WTC11 (cell line): ENCODE data around the gene SRP14. TPM values are rescaled to one million over a fixed set of nuclear protein-coding genes. Genes with fewer than 3 reads are reported as not detected.
A peak's percentile ranks its signal among the peaks of the same experiment; 100 is the strongest.

Experiments used
- ATAC-seq: fragments of 200-7000 bp; cut with Tn5 transposase; 2 replicates; pipeline ENCODE4 v1.10.0; 2021; ENCODE audit warnings: mild to moderate bottlenecking, moderate library complexity
- CTCF ChIA-PET: fragments of 300-600 bp; sonication (Branson Sonifier 250); formaldehyde crosslinking; loops from one replicate; lab custom pipeline; 2021; ENCODE audit warnings: antibody characterized with exemption; lab: Charles Lee
- POLR2A ChIA-PET: fragments of 350-600 bp; sonication (Branson Sonifier 250); formaldehyde crosslinking; loops from one replicate; lab custom pipeline; 2021; ENCODE audit warnings: antibody characterized with exemption; lab: Charles Lee
- DNase-seq: peaks from one replicate; pipeline ENCODE4 v3.0.0; 2021; ENCODE audit warnings: low spot score
- H3K27ac Mint-ChIP-seq: 2 replicates; pipeline ENCODE4 v1.8.0; 2021; ENCODE audit warnings: mixed read lengths
- H3K27me3 Mint-ChIP-seq: 2 replicates; pipeline ENCODE4 v1.8.0; 2021; ENCODE audit warnings: low read depth, mild to moderate bottlenecking, moderate library complexity, mixed read lengths
- H3K36me3 Mint-ChIP-seq: 2 replicates; pipeline ENCODE4 v1.8.0; 2021; ENCODE audit warnings: mixed read lengths
- H3K4me1 Mint-ChIP-seq: 2 replicates; pipeline ENCODE4 v1.8.0; 2022; ENCODE audit warnings: mixed read lengths
- H3K4me3 Mint-ChIP-seq: 2 replicates; pipeline ENCODE4 v1.8.0; 2021; ENCODE audit warnings: mild to moderate bottlenecking, moderate library complexity, mixed read lengths
- H3K9me3 Mint-ChIP-seq: 2 replicates; pipeline ENCODE4 v1.8.0; 2021; ENCODE audit warnings: mixed read lengths
- CBFB ChIP-seq: sonication (generic); formaldehyde crosslinking; IDR thresholded peaks from 2 replicates; pipeline ENCODE4 v1.8.1; 2022; ENCODE audit warnings: mild to moderate bottlenecking, low read depth, missing genetic modification reagents
- ELF4 ChIP-seq: sonication (generic); formaldehyde crosslinking; IDR thresholded peaks from 2 replicates; pipeline ENCODE4 v1.8.1; 2022; ENCODE audit warnings: low read depth, mild to moderate bottlenecking, moderate library complexity, missing genetic modification reagents
- GABPB1 ChIP-seq: sonication (generic); formaldehyde crosslinking; IDR thresholded peaks from 2 replicates; pipeline ENCODE4 v1.8.1; 2023; ENCODE audit warnings: mild to moderate bottlenecking, missing genetic modification reagents
- SMAD4 ChIP-seq: sonication (generic); formaldehyde crosslinking; IDR thresholded peaks from 2 replicates; pipeline ENCODE4 v1.8.0; 2022; ENCODE audit warnings: mild to moderate bottlenecking, missing genetic modification reagents
- TEAD1 ChIP-seq: sonication (generic); formaldehyde crosslinking; IDR thresholded peaks from 2 replicates; pipeline ENCODE4 v1.8.0; 2022; ENCODE audit warnings: mild to moderate bottlenecking, missing genetic modification reagents
- ZNF121 ChIP-seq: sonication (generic); formaldehyde crosslinking; IDR thresholded peaks from 2 replicates; pipeline ENCODE4 v1.8.0; 2023; ENCODE audit warnings: missing genetic modification reagents
- ZNF671 ChIP-seq: fragments of 250-450 bp; sonication (Bioruptor Pico); IDR thresholded peaks from 2 replicates; pipeline ENCODE4 v1.8.0; 2021; ENCODE audit warnings: mild to moderate bottlenecking
- total RNA-seq: library from RNA; stranded (reverse); gene quantifications from 3 replicates; pipeline ENCODE4 v1.2.3, GENCODE V29; 2021
- TF ChIP-seq, protein P1 (sequence below): sonication (generic); formaldehyde crosslinking; IDR thresholded peaks from 2 replicates; pipeline ENCODE4 v1.8.0; 2022; ENCODE audit warnings: mild to moderate bottlenecking, missing genetic modification reagents
- TF ChIP-seq, protein P2 (sequence below): sonication (generic); formaldehyde crosslinking; IDR thresholded peaks from 2 replicates; pipeline ENCODE4 v1.8.1; 2023; ENCODE audit warnings: mild to moderate bottlenecking, missing genetic modification reagents, borderline replicate concordance
- TF ChIP-seq, protein P3 (sequence below): fragments of 250-450 bp; sonication (Bioruptor Pico); IDR thresholded peaks from 2 replicates; pipeline ENCODE4 v1.9.0; 2021; ENCODE audit warnings: mild to moderate bottlenecking, borderline replicate concordance
- TF ChIP-seq, protein P4 (sequence below): sonication (generic); formaldehyde crosslinking; IDR thresholded peaks from 2 replicates; pipeline ENCODE4 v1.8.0; 2022; ENCODE audit warnings: mild to moderate bottlenecking, missing genetic modification reagents

Gene SRP14
- total RNA-seq, 1 experiment from 2014 or later = 190 TPM

DNA sequence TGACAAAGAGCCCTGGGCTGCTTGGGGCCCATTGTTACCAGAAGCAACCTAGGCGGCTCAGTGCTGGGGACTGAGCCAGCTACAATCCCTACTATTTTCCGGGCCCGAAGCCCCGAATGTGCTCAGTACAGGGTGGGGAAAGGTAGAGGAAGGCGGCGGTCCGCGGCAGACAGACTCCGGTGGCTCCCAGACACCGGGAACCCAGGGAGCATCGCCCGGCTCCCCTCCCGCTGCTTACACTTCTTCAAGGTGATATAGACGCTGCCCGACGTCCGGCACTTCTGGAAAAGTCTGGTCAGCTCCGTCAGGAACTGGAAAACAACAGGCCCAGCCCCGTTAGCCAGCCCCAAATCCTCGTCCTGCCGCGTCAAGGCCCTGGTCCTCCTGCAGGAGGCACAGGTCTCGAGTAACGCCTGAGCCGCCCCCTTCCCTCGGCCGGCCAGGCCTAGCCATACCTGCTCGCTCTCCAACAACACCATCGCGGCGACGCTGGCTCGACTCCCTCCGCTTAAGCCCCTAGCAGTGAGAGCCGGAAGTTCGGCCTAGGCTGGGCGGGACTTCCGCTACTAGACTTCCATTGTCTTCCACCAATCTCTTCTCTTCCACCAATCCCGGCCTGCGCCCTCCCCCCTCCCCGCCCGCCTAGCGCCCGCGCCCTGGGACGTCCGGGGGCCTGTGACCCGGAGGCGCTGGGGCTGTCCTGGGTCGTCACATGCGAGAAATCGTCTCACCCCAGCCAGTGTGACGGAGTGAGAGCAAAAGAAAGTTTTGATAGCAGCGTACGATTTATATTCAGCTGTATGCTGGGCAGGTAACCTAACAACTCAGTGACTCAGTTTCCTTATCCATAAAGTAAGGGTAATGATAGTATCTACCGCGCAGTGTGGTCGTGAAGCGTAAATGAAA, at the start of gene SRP14 (continued):
- TF ChIP-seq, protein P1, sequence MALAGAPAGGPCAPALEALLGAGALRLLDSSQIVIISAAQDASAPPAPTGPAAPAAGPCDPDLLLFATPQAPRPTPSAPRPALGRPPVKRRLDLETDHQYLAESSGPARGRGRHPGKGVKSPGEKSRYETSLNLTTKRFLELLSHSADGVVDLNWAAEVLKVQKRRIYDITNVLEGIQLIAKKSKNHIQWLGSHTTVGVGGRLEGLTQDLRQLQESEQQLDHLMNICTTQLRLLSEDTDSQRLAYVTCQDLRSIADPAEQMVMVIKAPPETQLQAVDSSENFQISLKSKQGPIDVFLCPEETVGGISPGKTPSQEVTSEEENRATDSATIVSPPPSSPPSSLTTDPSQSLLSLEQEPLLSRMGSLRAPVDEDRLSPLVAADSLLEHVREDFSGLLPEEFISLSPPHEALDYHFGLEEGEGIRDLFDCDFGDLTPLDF (CRISPR knock-in tag) = no peak
- TF ChIP-seq, all 79 proteins: peak for 18

DNA sequence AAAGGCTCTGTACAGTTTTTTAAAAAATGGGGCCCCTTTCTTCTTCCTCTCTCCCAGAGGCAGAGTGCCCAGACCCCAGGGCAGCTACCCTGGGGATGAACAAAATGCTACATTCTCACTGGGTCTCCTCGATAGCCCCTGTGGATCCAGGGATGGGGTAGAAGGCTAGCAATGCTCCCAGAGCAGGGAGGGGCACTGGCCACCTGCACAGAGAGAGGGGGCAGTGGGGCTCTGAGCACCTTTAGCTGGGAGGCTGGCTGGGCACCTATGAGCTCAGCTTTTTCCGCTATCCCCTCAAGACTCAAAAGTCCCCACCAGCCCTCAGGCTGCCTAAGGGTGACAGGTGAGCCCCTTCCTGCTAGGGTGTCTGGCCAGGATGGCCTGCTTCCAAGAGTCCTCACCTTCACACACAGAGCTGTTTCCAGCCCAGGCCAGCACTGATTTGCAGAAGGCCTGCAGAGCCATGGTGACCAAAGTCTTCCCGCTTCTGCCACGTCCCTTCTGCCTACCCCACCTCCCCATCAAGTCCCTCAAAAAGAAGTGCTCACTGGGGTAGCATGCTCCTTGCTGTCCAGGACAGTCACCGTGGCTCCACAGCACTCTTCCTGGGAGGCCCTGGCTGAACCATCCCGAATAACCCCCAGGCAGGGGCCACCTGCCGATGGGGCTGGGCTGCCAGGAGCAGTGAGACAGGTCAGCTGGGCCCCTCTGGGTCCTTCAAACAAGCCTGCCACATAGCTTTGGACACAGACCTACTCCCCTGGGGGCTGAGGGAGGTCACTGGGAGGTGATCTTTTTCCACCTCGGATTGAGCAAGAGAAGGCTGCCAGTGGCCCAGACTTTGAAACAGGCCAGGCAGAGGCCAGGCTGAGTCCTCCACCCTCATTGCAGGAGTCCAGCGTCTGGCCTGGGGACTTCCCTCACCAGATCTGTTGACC, 49.3 kb upstream of the SRP14 start:
- Mint-ChIP-seq H3K4me3 (peak overlapping the region; percentile 6; the same call in 1 of the 2 replicates), H3K9me3 (no peaks in the 10 kb centered on the region), H3K36me3 (peaks cover 14% of the 10 kb centered on the region), H3K27ac (peak overlapping the region; percentile 90), H3K27me3 (no peaks in the 10 kb centered on the region; the same call in 1 of the 2 replicates), H3K4me1 (peaks cover 78% of the 10 kb centered on the region)
- ChIA-PET POLR2A (interaction anchor here (0.5 to 2.1 kb wide), 3 partner anchors 11 to 37 kb away, joined by 3 to 7 read pairs (median 4); no protein-coding TSS in a partner anchor), CTCF (interaction anchor here (0.6 to 4.6 kb wide), 14 partner anchors 10 to 374 kb away, joined by 3 to 50 read pairs (median 4); partner anchors contain the start of gene BMF)
- ATAC-seq = peak; percentile 7
- no peak for DNase-seq
- TF ChIP-seq SMAD4 (CRISPR knock-in tag) (no peak), TEAD1 (CRISPR knock-in tag) (no peak), GABPB1 (CRISPR knock-in tag) (peak; percentile 81), ZNF121 (CRISPR knock-in tag) (peak; percentile 75), ZNF671 (CRISPR knock-in tag) (no peak), CBFB (no peak)
- TF ChIP-seq, protein P2, sequence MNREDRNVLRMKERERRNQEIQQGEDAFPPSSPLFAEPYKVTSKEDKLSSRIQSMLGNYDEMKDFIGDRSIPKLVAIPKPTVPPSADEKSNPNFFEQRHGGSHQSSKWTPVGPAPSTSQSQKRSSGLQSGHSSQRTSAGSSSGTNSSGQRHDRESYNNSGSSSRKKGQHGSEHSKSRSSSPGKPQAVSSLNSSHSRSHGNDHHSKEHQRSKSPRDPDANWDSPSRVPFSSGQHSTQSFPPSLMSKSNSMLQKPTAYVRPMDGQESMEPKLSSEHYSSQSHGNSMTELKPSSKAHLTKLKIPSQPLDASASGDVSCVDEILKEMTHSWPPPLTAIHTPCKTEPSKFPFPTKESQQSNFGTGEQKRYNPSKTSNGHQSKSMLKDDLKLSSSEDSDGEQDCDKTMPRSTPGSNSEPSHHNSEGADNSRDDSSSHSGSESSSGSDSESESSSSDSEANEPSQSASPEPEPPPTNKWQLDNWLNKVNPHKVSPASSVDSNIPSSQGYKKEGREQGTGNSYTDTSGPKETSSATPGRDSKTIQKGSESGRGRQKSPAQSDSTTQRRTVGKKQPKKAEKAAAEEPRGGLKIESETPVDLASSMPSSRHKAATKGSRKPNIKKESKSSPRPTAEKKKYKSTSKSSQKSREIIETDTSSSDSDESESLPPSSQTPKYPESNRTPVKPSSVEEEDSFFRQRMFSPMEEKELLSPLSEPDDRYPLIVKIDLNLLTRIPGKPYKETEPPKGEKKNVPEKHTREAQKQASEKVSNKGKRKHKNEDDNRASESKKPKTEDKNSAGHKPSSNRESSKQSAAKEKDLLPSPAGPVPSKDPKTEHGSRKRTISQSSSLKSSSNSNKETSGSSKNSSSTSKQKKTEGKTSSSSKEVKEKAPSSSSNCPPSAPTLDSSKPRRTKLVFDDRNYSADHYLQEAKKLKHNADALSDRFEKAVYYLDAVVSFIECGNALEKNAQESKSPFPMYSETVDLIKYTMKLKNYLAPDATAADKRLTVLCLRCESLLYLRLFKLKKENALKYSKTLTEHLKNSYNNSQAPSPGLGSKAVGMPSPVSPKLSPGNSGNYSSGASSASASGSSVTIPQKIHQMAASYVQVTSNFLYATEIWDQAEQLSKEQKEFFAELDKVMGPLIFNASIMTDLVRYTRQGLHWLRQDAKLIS (CRISPR knock-in tag) = no peak

DNA sequence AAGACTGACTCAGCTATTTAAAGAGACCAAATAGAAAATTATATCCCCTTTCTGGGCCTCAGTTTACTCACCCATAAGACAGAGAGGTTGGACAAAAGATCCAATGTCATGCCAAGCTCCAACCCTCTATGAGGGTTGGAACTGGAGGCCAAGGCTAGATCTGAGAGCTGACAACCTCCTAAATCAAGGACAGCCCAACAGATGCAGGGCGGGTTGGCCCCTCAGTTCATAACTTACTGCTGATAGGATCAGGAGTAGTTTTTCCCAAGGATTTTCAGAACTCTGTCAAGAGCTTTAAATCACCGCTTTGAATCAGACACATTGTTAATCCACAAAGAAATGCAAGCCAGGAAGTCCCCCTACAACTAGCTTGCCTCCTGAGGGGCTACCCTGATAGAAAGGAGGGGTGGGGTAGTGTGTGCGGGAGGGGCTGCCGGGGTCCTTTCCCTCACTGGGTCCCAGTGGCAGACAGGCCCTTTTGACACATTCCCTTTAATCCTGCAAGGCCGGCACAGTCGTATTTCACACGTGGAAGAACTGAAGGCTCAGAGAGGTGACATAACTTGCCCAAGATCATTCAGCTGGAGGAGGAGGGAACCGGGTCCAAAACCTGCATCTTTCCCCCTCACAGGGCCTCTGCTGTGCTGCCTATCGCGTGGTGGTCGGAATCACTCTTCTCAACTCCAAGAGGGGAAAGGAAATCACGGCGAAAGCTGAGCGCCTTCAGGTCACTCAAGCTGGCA, 48.3 kb upstream of the SRP14 start:
- peaks cover 14% of the 10 kb centered on the region for H3K36me3 Mint-ChIP-seq
- peaks cover 72% of the 10 kb centered on the region for H3K4me1 Mint-ChIP-seq
- H3K27me3 Mint-ChIP-seq = peaks cover 8% of the 10 kb centered on the region
- no peak for DNase-seq
- ATAC-seq = no peak
- TF ChIP-seq, protein P3, sequence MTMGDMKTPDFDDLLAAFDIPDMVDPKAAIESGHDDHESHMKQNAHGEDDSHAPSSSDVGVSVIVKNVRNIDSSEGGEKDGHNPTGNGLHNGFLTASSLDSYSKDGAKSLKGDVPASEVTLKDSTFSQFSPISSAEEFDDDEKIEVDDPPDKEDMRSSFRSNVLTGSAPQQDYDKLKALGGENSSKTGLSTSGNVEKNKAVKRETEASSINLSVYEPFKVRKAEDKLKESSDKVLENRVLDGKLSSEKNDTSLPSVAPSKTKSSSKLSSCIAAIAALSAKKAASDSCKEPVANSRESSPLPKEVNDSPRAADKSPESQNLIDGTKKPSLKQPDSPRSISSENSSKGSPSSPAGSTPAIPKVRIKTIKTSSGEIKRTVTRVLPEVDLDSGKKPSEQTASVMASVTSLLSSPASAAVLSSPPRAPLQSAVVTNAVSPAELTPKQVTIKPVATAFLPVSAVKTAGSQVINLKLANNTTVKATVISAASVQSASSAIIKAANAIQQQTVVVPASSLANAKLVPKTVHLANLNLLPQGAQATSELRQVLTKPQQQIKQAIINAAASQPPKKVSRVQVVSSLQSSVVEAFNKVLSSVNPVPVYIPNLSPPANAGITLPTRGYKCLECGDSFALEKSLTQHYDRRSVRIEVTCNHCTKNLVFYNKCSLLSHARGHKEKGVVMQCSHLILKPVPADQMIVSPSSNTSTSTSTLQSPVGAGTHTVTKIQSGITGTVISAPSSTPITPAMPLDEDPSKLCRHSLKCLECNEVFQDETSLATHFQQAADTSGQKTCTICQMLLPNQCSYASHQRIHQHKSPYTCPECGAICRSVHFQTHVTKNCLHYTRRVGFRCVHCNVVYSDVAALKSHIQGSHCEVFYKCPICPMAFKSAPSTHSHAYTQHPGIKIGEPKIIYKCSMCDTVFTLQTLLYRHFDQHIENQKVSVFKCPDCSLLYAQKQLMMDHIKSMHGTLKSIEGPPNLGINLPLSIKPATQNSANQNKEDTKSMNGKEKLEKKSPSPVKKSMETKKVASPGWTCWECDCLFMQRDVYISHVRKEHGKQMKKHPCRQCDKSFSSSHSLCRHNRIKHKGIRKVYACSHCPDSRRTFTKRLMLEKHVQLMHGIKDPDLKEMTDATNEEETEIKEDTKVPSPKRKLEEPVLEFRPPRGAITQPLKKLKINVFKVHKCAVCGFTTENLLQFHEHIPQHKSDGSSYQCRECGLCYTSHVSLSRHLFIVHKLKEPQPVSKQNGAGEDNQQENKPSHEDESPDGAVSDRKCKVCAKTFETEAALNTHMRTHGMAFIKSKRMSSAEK = no peak
- TF ChIP-seq, protein P4, sequence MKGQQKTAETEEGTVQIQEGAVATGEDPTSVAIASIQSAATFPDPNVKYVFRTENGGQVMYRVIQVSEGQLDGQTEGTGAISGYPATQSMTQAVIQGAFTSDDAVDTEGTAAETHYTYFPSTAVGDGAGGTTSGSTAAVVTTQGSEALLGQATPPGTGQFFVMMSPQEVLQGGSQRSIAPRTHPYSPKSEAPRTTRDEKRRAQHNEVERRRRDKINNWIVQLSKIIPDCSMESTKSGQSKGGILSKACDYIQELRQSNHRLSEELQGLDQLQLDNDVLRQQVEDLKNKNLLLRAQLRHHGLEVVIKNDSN (CRISPR knock-in tag) = no peak
- TF ChIP-seq ELF4 (CRISPR knock-in tag) = no peak
- TF ChIP-seq, protein P2 (CRISPR knock-in tag) = no peak
- TF ChIP-seq, all 79 proteins: peak for 0
- CTCF ChIA-PET = interaction anchor here (1.0 to 4.6 kb wide), 7 partner anchors 11 to 192 kb away, joined by 4 to 50 read pairs (median 6); partner anchors contain the start of gene BMF
- Mint-ChIP-seq H3K4me3 (no peak overlapping the region), H3K9me3 (no peaks in the 10 kb centered on the region), H3K27ac (peak overlapping the region; percentile 62)
- POLR2A ChIA-PET = interaction anchor here (1.6 to 2.1 kb wide), 2 partner anchors 12 to 19 kb away, joined by 4 to 7 read pairs; no protein-coding TSS in a partner anchor
